ENCODE data around the gene CEBPA. TPM values are rescaled to one million over a fixed set of nuclear protein-coding genes. Genes with fewer than 3 reads are reported as not detected.

Gene CEBPA
- total RNA-seq, 2 experiments from 2014 or later, result 2.1 to 2.5 TPM

DNA sequence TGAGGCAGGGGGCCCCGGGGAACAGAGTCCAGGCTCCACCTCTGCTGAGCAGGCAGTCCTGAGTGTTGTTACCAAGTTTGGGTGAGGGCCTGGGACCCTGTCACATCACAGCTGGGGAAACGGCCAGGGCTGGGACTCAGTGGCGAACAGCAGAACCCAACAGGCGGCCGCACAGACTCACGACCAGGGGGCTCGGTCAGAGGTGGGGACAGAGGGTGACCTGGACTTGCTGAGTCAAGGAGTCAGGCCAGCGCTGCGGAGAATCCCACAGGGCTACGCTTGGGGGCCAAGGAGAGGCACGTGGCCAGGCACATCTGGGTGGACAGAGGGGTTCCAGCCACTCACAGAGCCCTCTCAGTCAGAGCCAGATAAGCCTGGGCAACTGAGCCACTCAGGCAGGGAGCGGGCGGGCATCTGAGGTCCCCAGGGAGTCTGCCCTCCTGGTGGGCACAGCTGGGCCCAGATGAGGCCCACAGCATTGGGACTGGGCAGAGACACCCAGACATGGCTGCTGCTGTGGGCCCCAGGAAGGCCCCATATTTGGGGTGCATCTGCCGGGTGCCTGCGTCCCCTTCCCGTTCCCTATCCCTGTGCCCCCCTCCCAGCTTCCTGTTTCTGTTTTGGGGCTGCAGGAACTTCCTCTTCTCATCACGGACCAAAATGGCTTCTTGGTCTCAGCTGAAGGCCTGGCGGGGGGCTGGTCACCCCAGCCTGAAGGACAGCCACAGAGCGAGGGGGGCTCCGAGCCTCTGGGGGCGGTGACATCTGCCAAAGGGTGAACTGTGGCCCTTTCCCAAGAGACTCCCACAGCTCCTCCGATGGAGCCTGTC, 34.0 kb downstream of the CEBPA start:
- no peaks in the 10 kb centered on the region for H3K79me2 ChIP-seq (ENCODE audit: insufficient read depth, low read depth, low read length)
- H3K4me1 ChIP-seq (ENCODE audit: insufficient read depth, low read length, poor library complexity, severe bottlenecking), result no peaks in the 10 kb centered on the region
- BruUV-seq (replicated peaks), result no TSS peak
- no peak for DNase-seq (ENCODE audit: low spot score)
- no peak overlapping the region for H3K4me3 ChIP-seq (ENCODE audit: low read depth, low read length, poor library complexity, severe bottlenecking)
- POLR2A ChIA-PET, result no interaction called here
- H3K9me3 ChIP-seq (ENCODE audit: low read length), result no peaks in the 10 kb centered on the region
- H3K36me3 ChIP-seq (ENCODE audit: insufficient read depth, low read length), result no peaks in the 10 kb centered on the region
- no peaks in the 10 kb centered on the region for H4K20me1 ChIP-seq (ENCODE audit: insufficient read depth, low read length)
- no peak overlapping the region for H3K4me2 ChIP-seq (ENCODE audit: low read length)
- CTCF ChIA-PET (ENCODE audit: unreplicated experiment), result no interaction called here
- no peak overlapping the region for H2AFZ ChIP-seq (ENCODE audit: low read length)
- no peaks in the 10 kb centered on the region for H3K9me2 ChIP-seq (ENCODE audit: insufficient read depth, low read length)
- no peak overlapping the region for H3K27ac ChIP-seq (ENCODE audit: low read depth, low read length, poor library complexity, severe bottlenecking)
- TF ChIP-seq CTCF (conservative IDR thresholded peaks at IDR 0.05; ENCODE audit: low read length) (no peak), EZH2phosphoT487 (IDR thresholded peaks at IDR 0.05; ENCODE audit: borderline replicate concordance, low read depth, low read length) (no peak)
- intact Hi-C loops (cut with micrococcal nuclease; ENCODE audit: unreplicated experiment), result no loop called here

- Histone ChIP-seq H2AFZ (ENCODE audit: low read length) (no peak overlapping the region), H3K4me2 (ENCODE audit: low read length) (no peak overlapping the region), H3K9me2 (ENCODE audit: insufficient read depth, low read length) (no peaks in the 10 kb centered on the region), H3K4me1 (ENCODE audit: insufficient read depth, low read length, poor library complexity, severe bottlenecking) (no peaks in the 10 kb centered on the region), H4K20me1 (ENCODE audit: insufficient read depth, low read length) (no peaks in the 10 kb centered on the region), H3K27ac (ENCODE audit: low read depth, low read length, poor library complexity, severe bottlenecking) (no peak overlapping the region), H3K36me3 (ENCODE audit: insufficient read depth, low read length) (no peaks in the 10 kb centered on the region), H3K9me3 (ENCODE audit: low read length) (no peaks in the 10 kb centered on the region), H3K4me3 (ENCODE audit: low read depth, low read length, poor library complexity, severe bottlenecking) (no peak overlapping the region), H3K79me2 (ENCODE audit: insufficient read depth, low read depth, low read length) (no peaks in the 10 kb centered on the region)
- ChIA-PET CTCF (ENCODE audit: unreplicated experiment) (no interaction called here), POLR2A (no interaction called here)
- no peak for DNase-seq (ENCODE audit: low spot score)
- intact Hi-C loops (cut with micrococcal nuclease; ENCODE audit: unreplicated experiment), result no loop called here
- TF ChIP-seq EZH2phosphoT487 (IDR thresholded peaks at IDR 0.05; ENCODE audit: borderline replicate concordance, low read depth, low read length), result no peak
- no peak for TF ChIP-seq CTCF (conservative IDR thresholded peaks at IDR 0.05; ENCODE audit: low read length)
- BruUV-seq (replicated peaks), result no TSS peak
Observed at GRCh38 chr19:33267706-33268105, 34.6 kb downstream of the CEBPA start.

- no peaks in the 10 kb centered on the region for H4K20me1 ChIP-seq (ENCODE audit: insufficient read depth, low read length)
- H3K79me2 ChIP-seq (ENCODE audit: insufficient read depth, low read depth, low read length), result no peaks in the 10 kb centered on the region
- ChIA-PET CTCF (ENCODE audit: unreplicated experiment) (no interaction called here), POLR2A (no interaction called here)
- no peaks in the 10 kb centered on the region for H3K36me3 ChIP-seq (ENCODE audit: insufficient read depth, low read length)
- no peak overlapping the region for H2AFZ ChIP-seq (ENCODE audit: low read length)
- BruUV-seq (replicated peaks), result no TSS peak
- H3K4me3 ChIP-seq (ENCODE audit: low read depth, low read length, poor library complexity, severe bottlenecking), result no peak overlapping the region
- intact Hi-C loops (cut with micrococcal nuclease; ENCODE audit: unreplicated experiment), result no loop called here
- no peaks in the 10 kb centered on the region for H3K9me3 ChIP-seq (ENCODE audit: low read length)
- H3K4me1 ChIP-seq (ENCODE audit: insufficient read depth, low read length, poor library complexity, severe bottlenecking), result no peaks in the 10 kb centered on the region
- no peak for DNase-seq (ENCODE audit: low spot score)
- no peak overlapping the region for H3K27ac ChIP-seq (ENCODE audit: low read depth, low read length, poor library complexity, severe bottlenecking)
- H3K9me2 ChIP-seq (ENCODE audit: insufficient read depth, low read length), result no peaks in the 10 kb centered on the region
- TF ChIP-seq CTCF (conservative IDR thresholded peaks at IDR 0.05; ENCODE audit: low read length) (no peak), EZH2phosphoT487 (IDR thresholded peaks at IDR 0.05; ENCODE audit: borderline replicate concordance, low read depth, low read length) (no peak)
- no peak overlapping the region for H3K4me2 ChIP-seq (ENCODE audit: low read length)
Observed at GRCh38 chr19:33266974-33267484, 35.3 kb downstream of the CEBPA start.

Data from OCI-LY7 (cell line).